B cell (primary cell): ENCODE data around the gene FOXS1. TPM values are rescaled to one million over a fixed set of nuclear protein-coding genes. Genes with fewer than 3 reads are reported as not detected.

Experiments used
- ATAC-seq: fragments of 200-7000 bp; cut with Tn5 transposase; one replicate; pipeline ENCODE4 v1.10.0; 2021; ENCODE audit warnings: low read depth, mild to moderate bottlenecking, moderate number of reproducible peaks, moderate library complexity
- CTCF ChIA-PET: fragments of 350-600 bp; sonication (Branson Sonifier 250); formaldehyde crosslinking; loops from one replicate; lab custom pipeline; 2021; ENCODE audit warnings: antibody characterized with exemption, inconsistent platforms; lab: Charles Lee
- POLR2A ChIA-PET: fragments of 350-600 bp; sonication (Branson Sonifier 250); formaldehyde crosslinking; loops from one replicate; lab custom pipeline; 2021; ENCODE audit warnings: antibody characterized with exemption; lab: Charles Lee
- DNase-seq: peaks from one replicate; pipeline ENCODE4 v3.0.0; 2013
- H2AFZ ChIP-seq: 2 replicates; pipeline ENCODE4 v1.6.1; 2012; ENCODE audit warnings: mild to moderate bottlenecking, low read depth, low read length; ENCODE audit not compliant: insufficient read depth, poor library complexity, severe bottlenecking
- H3K27ac ChIP-seq, 2 donors: 1 replicate in 1 of 2; 2 replicates in 1 of 2; pipeline ENCODE4 v1.5.1; 2012 to 2013; ENCODE audit warnings: low read length in 2 of 2, mild to moderate bottlenecking in 2 of 2, moderate library complexity in 1 of 2
- H3K27me3 ChIP-seq, 4 experiments: fragments of 200-600 bp in 1 of 4; sonication (generic) in 1 of 4; replicated peaks in 1 of 4; 1 replicate in 2 of 4; 2 replicates in 2 of 4; pipeline versions ENCODE4 v1.6.1 to v1.7.0; 2013 to 2016; ENCODE audit warnings: low read length in 3 of 4, mild to moderate bottlenecking in 2 of 4, mixed read lengths in 1 of 4, moderate library complexity in 1 of 4; ENCODE audit not compliant: insufficient read depth in 4 of 4, control insufficient read depth in 3 of 4; ENCODE audit errors: control extremely low read depth in 1 of 4
- H3K36me3 ChIP-seq, 2 experiments: replicated peaks in 1 of 2; 1 replicate in 1 of 2; 2 replicates in 1 of 2; pipeline versions ENCODE4 v1.6.1 to v1.7.1; 2013; ENCODE audit warnings: low read length in 1 of 2; ENCODE audit not compliant: insufficient read depth in 2 of 2, control insufficient read depth in 1 of 2; ENCODE audit errors: control extremely low read depth in 1 of 2, extremely low read depth in 1 of 2
- H3K4me1 ChIP-seq, 2 donors: fragments of 200-600 bp in 1 of 2; sonication (generic) in 1 of 2; 1 replicate in 1 of 2; 2 replicates in 1 of 2; pipeline versions ENCODE4 v1.5.1 to v1.6.1; 2013 to 2017; ENCODE audit warnings: low read length in 2 of 2; ENCODE audit not compliant: control insufficient read depth in 2 of 2, insufficient read depth in 2 of 2
- H3K4me2 ChIP-seq: replicated peaks from 2 replicates; pipeline ENCODE3; 2012; ENCODE audit warnings: mild to moderate bottlenecking, low read depth, low read length; ENCODE audit not compliant: poor library complexity, severe bottlenecking
- H3K4me3 ChIP-seq, 5 experiments: fragments of 200-600 bp in 1 of 5; sonication (generic) in 1 of 5; 1 replicate in 3 of 5; 2 replicates in 2 of 5; pipeline versions ENCODE4 v1.5.1 to v1.7.0; 2011 to 2016; ENCODE audit warnings: low read length in 4 of 5, mild to moderate bottlenecking in 4 of 5, low read depth in 2 of 5, control low read depth in 1 of 5, moderate library complexity in 1 of 5; ENCODE audit not compliant: insufficient read depth in 1 of 5; ENCODE audit errors: control extremely low read depth in 1 of 5, extremely low read depth in 1 of 5
- H3K79me2 ChIP-seq: fragments of 200-600 bp; sonication (generic); one replicate; pipeline ENCODE4 v1.6.0; 2016; ENCODE audit warnings: low read length; ENCODE audit not compliant: control insufficient read depth, insufficient read depth
- H3K9ac ChIP-seq: fragments of 200-600 bp; sonication (generic); 2 replicates; pipeline ENCODE4 v1.6.1; 2017; ENCODE audit warnings: mild to moderate bottlenecking, low read length, moderate library complexity
- H3K9me3 ChIP-seq, 3 donors: one replicate each; pipeline versions ENCODE4 v1.6.1 to v1.7.1; 2013; ENCODE audit warnings: low read length in 2 of 3; ENCODE audit not compliant: control insufficient read depth in 2 of 3, insufficient read depth in 1 of 3; ENCODE audit errors: control extremely low read depth in 1 of 3
- H4K20me1 ChIP-seq: 2 replicates; pipeline ENCODE4 v1.6.0; 2012; ENCODE audit warnings: mild to moderate bottlenecking, low read length; ENCODE audit not compliant: insufficient read depth, control insufficient read depth, poor library complexity, severe bottlenecking
- H3K27ac Mint-ChIP-seq: one replicate; pipeline ENCODE4 v1.8.0; 2021; ENCODE audit warnings: mixed read lengths
- H3K27me3 Mint-ChIP-seq: one replicate; pipeline ENCODE4 v1.8.0; 2021; ENCODE audit warnings: mixed read lengths
- H3K4me1 Mint-ChIP-seq: one replicate; pipeline ENCODE4 v1.8.0; 2021; ENCODE audit warnings: mixed read lengths
- H3K4me3 Mint-ChIP-seq: one replicate; pipeline ENCODE4 v1.8.0; 2021; ENCODE audit warnings: mixed read lengths
- H3K9me3 Mint-ChIP-seq: one replicate; pipeline ENCODE4 v1.8.0; 2022; ENCODE audit warnings: mixed read lengths; ENCODE audit not compliant: insufficient read depth
- EZH2 ChIP-seq: IDR thresholded peaks from 2 replicates; pipeline ENCODE4 v1.6.1; 2012; ENCODE audit warnings: borderline replicate concordance, low read depth, mild to moderate bottlenecking, moderate library complexity, low read length; ENCODE audit not compliant: insufficient read depth, poor library complexity, severe bottlenecking
- WGBS: methylation state at CpG from one replicate; pipeline ENCODE4 v1.1.5; 2013; ENCODE audit warnings: missing lambda C conversion rate; ENCODE audit not compliant: insufficient coverage; 5-methylcytosine and 5-hydroxymethylcytosine counted together
- intact Hi-C: fragments of 100-400 bp; cut with micrococcal nuclease; formaldehyde crosslinking; loops from one replicate; pipeline ENCODE4 v1.10.0; 2022
- polyA plus RNA-seq: library from polyadenylated mRNA; depleted of rRNA; stranded (reverse); fragments of >200 nt; gene quantifications from 2 replicates; pipeline ENCODE4 v1.2.3, GENCODE V29; 2012
- total RNA-seq, 2 donors: library from RNA; stranded (reverse); fragments of 120-200 nt in 1 of 2; gene quantifications; 1 replicate in 1 of 2; 2 replicates in 1 of 2; pipeline versions ENCODE4 v1.2.3 to v1.2.4, GENCODE V29; 2013 to 2022
- TF ChIP-seq, protein P1 (sequence below): fragments of 200-600 bp; IDR thresholded peaks from one replicate; pipeline ENCODE4 v1.8.0; 2022; ENCODE audit warnings: antibody characterized with exemption, mild to moderate bottlenecking

The FOXS1 gene
- total and polyA plus RNA-seq, 2 donors (not counting 1 experiment from before 2014, with no cell fraction given) = not detected

DNA sequence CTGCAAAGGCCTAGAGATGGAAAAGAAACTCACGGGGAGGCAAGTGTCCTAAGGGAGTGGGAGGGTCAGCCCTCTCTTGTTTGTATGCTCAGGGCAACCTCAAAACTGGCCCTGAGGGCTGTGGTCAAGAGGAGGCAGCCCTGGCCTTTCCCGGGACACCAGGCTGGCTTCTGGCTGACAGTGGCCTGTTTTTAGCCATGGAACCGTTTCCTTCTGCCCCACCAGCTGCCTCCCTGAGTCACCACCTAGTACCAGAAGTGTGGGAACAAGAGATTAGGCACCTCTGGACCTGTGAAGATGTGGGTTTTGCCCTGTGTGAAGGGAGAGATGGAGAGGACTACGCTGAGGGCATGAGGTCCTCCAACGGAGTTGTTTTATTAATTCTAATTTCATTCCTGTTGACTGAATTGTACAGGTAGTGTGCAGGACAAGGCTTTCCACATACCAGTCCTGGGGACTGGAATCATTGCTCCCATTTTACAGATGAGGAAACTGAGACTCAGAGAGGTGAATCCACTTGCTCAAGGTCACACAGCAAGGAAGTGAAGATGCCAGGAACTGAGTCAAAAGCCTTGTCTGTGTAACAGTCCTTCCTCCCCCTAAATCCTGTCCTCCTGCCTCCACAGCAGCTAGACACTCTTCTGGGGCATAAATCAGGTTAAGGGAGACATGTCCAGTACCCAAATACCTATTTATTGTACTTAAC is 5.5 kb downstream of the FOXS1 start:
- Histone ChIP-seq H3K4me2 (no peak overlapping the region), H3K4me1 (peaks cover 8 to 18% of the 10 kb centered on the region in 2 donors), H2AFZ (no peak overlapping the region), H3K9ac (no peak overlapping the region), H3K36me3 (no peaks in the 10 kb centered on the region), H4K20me1 (no peaks in the 10 kb centered on the region), H3K27ac (no peak overlapping the region), H3K9me3 (no peaks in the 10 kb centered on the region), H3K4me3 (no peak overlapping the region), H3K27me3 (peaks cover 0 to 3% (median 0%) of the 10 kb centered on the region in 4 experiments), H3K79me2 (no peaks in the 10 kb centered on the region)
- TF ChIP-seq, protein P1, sequence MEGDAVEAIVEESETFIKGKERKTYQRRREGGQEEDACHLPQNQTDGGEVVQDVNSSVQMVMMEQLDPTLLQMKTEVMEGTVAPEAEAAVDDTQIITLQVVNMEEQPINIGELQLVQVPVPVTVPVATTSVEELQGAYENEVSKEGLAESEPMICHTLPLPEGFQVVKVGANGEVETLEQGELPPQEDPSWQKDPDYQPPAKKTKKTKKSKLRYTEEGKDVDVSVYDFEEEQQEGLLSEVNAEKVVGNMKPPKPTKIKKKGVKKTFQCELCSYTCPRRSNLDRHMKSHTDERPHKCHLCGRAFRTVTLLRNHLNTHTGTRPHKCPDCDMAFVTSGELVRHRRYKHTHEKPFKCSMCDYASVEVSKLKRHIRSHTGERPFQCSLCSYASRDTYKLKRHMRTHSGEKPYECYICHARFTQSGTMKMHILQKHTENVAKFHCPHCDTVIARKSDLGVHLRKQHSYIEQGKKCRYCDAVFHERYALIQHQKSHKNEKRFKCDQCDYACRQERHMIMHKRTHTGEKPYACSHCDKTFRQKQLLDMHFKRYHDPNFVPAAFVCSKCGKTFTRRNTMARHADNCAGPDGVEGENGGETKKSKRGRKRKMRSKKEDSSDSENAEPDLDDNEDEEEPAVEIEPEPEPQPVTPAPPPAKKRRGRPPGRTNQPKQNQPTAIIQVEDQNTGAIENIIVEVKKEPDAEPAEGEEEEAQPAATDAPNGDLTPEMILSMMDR = no peak
- no peak for TF ChIP-seq EZH2
- Mint-ChIP-seq H3K9me3 (no peaks in the 10 kb centered on the region), H3K4me1 (peaks cover 17% of the 10 kb centered on the region), H3K27me3 (no peaks in the 10 kb centered on the region), H3K27ac (no peak overlapping the region), H3K4me3 (no peak overlapping the region)
- ChIA-PET CTCF (interaction anchor here (1.3 kb wide), 1 partner anchor 17 kb away, joined by 3 read pairs; no protein-coding TSS in a partner anchor), POLR2A (no interaction called here)
- intact Hi-C loops = no loop called here
- WGBS = 85% methylated on average over 3 of the region's 5 CpGs
- DNase-seq (no peak), ATAC-seq (no peak)

DNA sequence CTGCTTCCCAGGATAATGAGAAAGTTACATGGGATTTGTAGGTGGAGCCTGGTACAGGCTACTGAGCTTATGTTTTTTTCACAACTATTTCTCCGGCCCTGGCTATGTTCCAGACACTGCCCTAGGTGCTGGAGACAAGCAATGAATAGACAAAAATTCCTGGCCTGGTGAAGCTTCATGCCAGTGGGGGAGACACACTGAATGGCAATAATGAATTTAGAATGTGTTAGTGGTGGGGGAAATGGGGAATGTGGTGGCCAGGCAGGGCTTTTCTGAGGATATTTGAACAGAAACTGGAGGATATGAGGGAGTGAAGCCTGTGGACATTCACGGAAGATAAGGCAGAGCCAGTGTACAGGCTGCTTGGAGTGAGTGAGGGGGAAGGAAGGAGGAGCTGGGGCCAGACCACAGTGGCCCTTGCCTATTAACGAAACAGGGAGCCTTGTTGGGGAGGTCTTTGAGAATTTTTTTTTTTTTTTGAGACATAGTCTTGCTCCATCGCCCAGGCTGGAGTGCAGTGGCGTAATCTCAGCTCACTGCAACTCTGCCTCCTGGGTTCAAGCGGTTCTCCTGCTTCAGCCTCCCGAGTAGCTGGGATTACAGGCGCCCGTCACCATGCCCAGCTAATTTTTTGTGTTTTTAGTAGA is 6.6 kb downstream of the FOXS1 start:
- ChIA-PET POLR2A (no interaction called here), CTCF (interaction anchor here (1.1 to 2.6 kb wide), 4 partner anchors 12 to 197 kb away, joined by 4 to 9 read pairs (median 4); no protein-coding TSS in a partner anchor)
- Histone ChIP-seq H3K36me3 (no peaks in the 10 kb centered on the region), H3K4me3 (no peak overlapping the region), H3K79me2 (no peaks in the 10 kb centered on the region), H3K27me3 (peaks cover 0 to 3% (median 0%) of the 10 kb centered on the region in 4 experiments), H4K20me1 (no peaks in the 10 kb centered on the region), H3K9ac (no peak overlapping the region), H3K4me1 (peaks cover 8 to 18% of the 10 kb centered on the region in 2 donors), H3K27ac (no peak overlapping the region), H3K9me3 (no peaks in the 10 kb centered on the region), H2AFZ (no peak overlapping the region), H3K4me2 (no peak overlapping the region)
- TF ChIP-seq EZH2 = no peak
- TF ChIP-seq, protein P1 = no peak
- peaks cover 17% of the 10 kb centered on the region for H3K4me1 Mint-ChIP-seq
- ATAC-seq (no peak), DNase-seq (no peak)
- no peak overlapping the region for H3K27ac Mint-ChIP-seq
- H3K4me3 Mint-ChIP-seq = no peak overlapping the region
- intact Hi-C loops = no loop called here
- no peaks in the 10 kb centered on the region for H3K9me3 Mint-ChIP-seq
- 78% methylated on average over 3 of the region's 9 CpGs for WGBS
- H3K27me3 Mint-ChIP-seq = no peaks in the 10 kb centered on the region
